KMS-11 (cell line): Measurements from ENCODE around the gene CEND1.
A peak's percentile ranks its signal among the peaks of the same experiment; 100 is the strongest.

Source experiments
- H2AFZ ChIP-seq: fragments of 200-600 bp; sonication (generic); 2 replicates; pipeline ENCODE4 v1.6.1; 2016; ENCODE audit warnings: antibody characterized with exemption, mixed run types, low read depth
- H3K27ac ChIP-seq: fragments of 200-600 bp; sonication (generic); 2 replicates; pipeline ENCODE4 v1.6.1; 2016; ENCODE audit warnings: mild to moderate bottlenecking, mixed run types
- H3K27me3 ChIP-seq: fragments of 200-600 bp; sonication (generic); 2 replicates; pipeline ENCODE4 v1.6.1; 2017; ENCODE audit warnings: mild to moderate bottlenecking, low read depth, mixed run types, moderate library complexity; ENCODE audit not compliant: insufficient read depth
- H3K36me3 ChIP-seq: fragments of 200-600 bp; sonication (generic); 2 replicates; pipeline ENCODE4 v1.6.1; 2017; ENCODE audit warnings: mild to moderate bottlenecking, mixed run types; ENCODE audit not compliant: insufficient read depth
- H3K4me1 ChIP-seq: fragments of 200-600 bp; sonication (generic); 2 replicates; pipeline ENCODE4 v1.6.1; 2016; ENCODE audit warnings: mild to moderate bottlenecking, low read depth, mixed run types; ENCODE audit not compliant: poor library complexity, severe bottlenecking
- H3K4me2 ChIP-seq: fragments of 200-600 bp; sonication (generic); 2 replicates; pipeline ENCODE4 v1.7.0; 2016; ENCODE audit warnings: mild to moderate bottlenecking, mixed run types
- H3K4me3 ChIP-seq: fragments of 200-600 bp; sonication (generic); IDR thresholded peaks from 2 replicates; pipeline ENCODE4 v1.6.1; 2017; ENCODE audit warnings: low read depth, low read length, mixed read lengths; ENCODE audit not compliant: insufficient read depth
- H3K79me2 ChIP-seq: fragments of 200-600 bp; sonication (generic); 2 replicates; pipeline ENCODE4 v1.6.1; 2016; ENCODE audit warnings: low read depth, mixed run types; ENCODE audit not compliant: insufficient read depth
- H3K9ac ChIP-seq: fragments of 200-600 bp; sonication (generic); 2 replicates; pipeline ENCODE4 v1.6.1; 2016; ENCODE audit warnings: mild to moderate bottlenecking, mixed run types
- H4K20me1 ChIP-seq: fragments of 200-600 bp; sonication (generic); 2 replicates; pipeline ENCODE4 v1.6.1; 2016; ENCODE audit warnings: mild to moderate bottlenecking, mixed run types; ENCODE audit not compliant: insufficient read depth
- TF ChIP-seq, protein P1 (sequence below): fragments of 200-600 bp; sonication (generic); conservative IDR thresholded peaks from 2 replicates; pipeline ENCODE4 v1.6.1; 2017; ENCODE audit warnings: low read depth, mild to moderate bottlenecking, antibody characterized with exemption, low read length, moderate library complexity, mixed read lengths

CEND1 gene

DNA sequence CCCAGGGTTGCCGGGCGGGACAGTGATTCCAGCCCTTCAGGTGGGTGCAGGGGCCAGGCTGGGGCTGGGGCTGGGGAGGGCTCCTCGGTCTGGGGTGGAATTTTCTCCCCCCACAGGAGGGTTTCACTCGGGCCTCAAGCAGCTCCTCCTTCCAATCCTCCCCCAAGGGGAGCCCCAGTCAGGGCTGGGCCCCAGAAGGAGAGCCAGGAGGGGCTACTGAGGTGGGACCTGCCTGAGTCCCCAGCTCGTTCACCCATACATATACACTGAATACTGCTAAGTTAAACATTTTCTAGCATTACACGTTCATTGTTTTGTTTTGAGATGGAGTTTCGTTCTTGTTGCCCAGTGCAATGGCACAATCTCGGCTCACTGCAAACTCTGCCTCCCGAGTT, 36.3 kb upstream of the CEND1 start:
- H3K4me3 ChIP-seq, result no peak overlapping the region
- no peak overlapping the region; the same call in 1 of the 2 replicates for H3K9ac ChIP-seq
- no peak overlapping the region for H3K27ac ChIP-seq
- TF ChIP-seq, protein P1, sequence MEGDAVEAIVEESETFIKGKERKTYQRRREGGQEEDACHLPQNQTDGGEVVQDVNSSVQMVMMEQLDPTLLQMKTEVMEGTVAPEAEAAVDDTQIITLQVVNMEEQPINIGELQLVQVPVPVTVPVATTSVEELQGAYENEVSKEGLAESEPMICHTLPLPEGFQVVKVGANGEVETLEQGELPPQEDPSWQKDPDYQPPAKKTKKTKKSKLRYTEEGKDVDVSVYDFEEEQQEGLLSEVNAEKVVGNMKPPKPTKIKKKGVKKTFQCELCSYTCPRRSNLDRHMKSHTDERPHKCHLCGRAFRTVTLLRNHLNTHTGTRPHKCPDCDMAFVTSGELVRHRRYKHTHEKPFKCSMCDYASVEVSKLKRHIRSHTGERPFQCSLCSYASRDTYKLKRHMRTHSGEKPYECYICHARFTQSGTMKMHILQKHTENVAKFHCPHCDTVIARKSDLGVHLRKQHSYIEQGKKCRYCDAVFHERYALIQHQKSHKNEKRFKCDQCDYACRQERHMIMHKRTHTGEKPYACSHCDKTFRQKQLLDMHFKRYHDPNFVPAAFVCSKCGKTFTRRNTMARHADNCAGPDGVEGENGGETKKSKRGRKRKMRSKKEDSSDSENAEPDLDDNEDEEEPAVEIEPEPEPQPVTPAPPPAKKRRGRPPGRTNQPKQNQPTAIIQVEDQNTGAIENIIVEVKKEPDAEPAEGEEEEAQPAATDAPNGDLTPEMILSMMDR, result no peak
- no peaks in the 10 kb centered on the region for H3K36me3 ChIP-seq
- no peaks in the 10 kb centered on the region for H3K79me2 ChIP-seq
- peak overlapping the region; percentile 98; the same call in 1 of the 2 replicates for H3K4me2 ChIP-seq
- no peaks in the 10 kb centered on the region for H4K20me1 ChIP-seq
- H3K27me3 ChIP-seq, result peaks cover 25% of the 10 kb centered on the region
- no peak overlapping the region for H2AFZ ChIP-seq
- peaks cover 48% of the 10 kb centered on the region for H3K4me1 ChIP-seq

DNA sequence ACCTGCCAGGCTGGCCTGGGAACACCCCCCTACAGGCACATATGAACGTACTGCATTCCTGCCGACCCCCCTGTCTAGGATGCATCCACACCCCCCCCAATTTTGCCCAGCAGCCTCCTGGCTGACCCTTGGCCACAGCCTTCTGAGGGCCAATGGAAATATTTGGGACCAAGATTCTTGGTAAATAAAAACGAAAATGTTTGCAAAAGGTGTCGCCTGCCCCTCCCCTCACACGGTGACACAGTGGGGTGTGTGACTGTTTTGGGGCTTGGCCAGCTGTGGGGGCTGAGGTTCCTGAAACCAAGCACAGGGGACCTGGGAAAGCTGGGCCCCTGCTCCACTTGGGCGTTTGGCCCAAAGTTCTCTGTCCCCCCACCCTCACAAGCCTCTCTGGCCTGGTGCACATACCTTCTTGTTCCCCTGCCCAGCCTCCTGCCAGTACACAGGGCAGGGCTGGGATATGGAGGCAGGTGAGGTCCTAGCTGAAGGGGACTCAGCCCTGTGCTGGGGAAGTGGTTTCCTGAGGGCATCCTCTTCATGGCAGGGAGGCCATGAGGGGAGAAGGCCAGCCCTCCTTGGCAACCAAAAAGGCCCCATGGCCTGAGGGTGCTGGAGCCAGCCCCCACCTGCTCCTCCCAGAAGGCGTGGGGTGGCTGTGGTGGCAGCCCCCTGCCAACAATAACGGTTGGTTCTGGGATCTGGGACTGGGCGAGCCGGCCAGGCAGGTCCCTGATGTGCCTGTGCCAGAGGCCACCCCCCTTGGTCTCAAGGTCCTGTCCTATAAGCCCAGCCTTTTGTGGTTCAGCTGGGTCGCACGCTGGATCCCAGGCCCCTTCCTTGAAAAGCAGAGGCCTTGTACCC, 35.7 kb upstream of the CEND1 start:
- Histone ChIP-seq H3K79me2 (no peaks in the 10 kb centered on the region; the same call in 1 of the 2 replicates), H4K20me1 (no peaks in the 10 kb centered on the region), H2AFZ (no peak overlapping the region), H3K9ac (no peak overlapping the region), H3K27ac (no peak overlapping the region), H3K4me1 (peaks cover 48% of the 10 kb centered on the region), H3K27me3 (peaks cover 23% of the 10 kb centered on the region), H3K36me3 (no peaks in the 10 kb centered on the region), H3K4me2 (no peak overlapping the region), H3K4me3 (no peak overlapping the region)
- TF ChIP-seq, protein P1, result no peak

DNA sequence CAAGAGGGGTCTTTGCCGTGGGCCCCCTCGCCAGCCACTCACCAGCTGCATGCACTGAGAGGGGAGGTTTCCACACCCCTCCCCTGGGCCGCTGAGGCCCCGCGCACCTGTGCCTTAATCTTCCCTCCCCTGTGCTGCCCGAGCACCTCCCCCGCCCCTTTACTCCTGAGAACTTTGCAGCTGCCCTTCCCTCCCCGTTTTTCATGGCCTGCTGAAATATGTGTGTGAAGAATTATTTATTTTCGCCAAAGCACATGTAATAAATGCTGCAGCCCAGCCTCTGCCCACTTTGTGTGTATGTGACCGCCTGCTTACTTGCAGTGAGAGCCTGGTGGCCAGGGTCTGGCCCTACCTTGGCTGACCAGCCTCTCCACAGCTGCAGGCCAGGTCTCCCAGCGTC, 35.1 kb upstream of the CEND1 start:
- Histone ChIP-seq H3K27me3 (peaks cover 18% of the 10 kb centered on the region), H3K27ac (no peak overlapping the region), H4K20me1 (no peaks in the 10 kb centered on the region), H3K36me3 (no peaks in the 10 kb centered on the region), H3K4me3 (no peak overlapping the region), H3K79me2 (no peaks in the 10 kb centered on the region; the same call in 1 of the 2 replicates), H3K9ac (no peak overlapping the region), H2AFZ (no peak overlapping the region), H3K4me2 (no peak overlapping the region), H3K4me1 (peaks cover 45% of the 10 kb centered on the region)
- TF ChIP-seq, protein P1, result no peak

DNA sequence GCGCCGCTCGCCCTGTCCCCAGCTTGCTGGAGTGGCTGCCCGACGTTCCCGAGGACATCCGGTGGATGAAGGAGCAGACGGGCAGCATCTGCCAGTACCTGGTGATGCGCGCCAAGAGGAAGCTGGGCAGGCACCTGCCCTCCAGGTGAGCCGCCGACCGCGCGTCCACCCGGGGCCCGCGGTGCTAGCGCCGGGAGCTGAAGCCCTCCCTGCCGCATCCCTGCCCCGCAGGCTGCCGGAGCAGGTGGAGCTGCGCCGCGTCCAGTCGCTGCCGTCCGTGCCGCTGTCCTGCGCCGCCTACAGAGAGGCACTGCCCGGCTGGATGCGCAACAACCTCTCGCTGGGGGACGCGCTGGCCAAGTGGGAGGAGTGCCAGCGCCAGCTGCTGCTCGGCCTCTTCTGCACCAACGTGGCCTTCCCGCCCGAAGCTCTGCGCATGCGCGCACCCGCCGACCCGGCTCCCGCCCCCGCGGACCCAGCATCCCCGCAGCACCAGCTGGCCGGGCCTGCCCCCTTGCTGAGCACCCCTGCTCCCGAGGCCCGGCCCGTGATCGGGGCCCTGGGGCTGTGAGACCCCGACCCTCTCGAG, 34.5 kb upstream of the CEND1 start:
- Histone ChIP-seq H3K4me2 (no peak overlapping the region), H3K4me1 (peaks cover 39% of the 10 kb centered on the region), H3K36me3 (no peaks in the 10 kb centered on the region), H2AFZ (no peak overlapping the region), H4K20me1 (no peaks in the 10 kb centered on the region), H3K27me3 (peaks cover 13% of the 10 kb centered on the region), H3K27ac (no peak overlapping the region), H3K79me2 (no peaks in the 10 kb centered on the region; the same call in 1 of the 2 replicates), H3K9ac (no peak overlapping the region), H3K4me3 (no peak overlapping the region)
- TF ChIP-seq, protein P1, result no peak
